Astrocyte of the spinal cord (primary cell): ENCODE data around the gene PGA3.
A peak's percentile ranks its signal among the peaks of the same experiment; 100 is the strongest.

Experiments used
- DNase-seq: peaks from one replicate; pipeline ENCODE4 v3.0.0; 2011; ENCODE audit warnings: low read depth, low spot score
- H3K4me3 ChIP-seq: 2 replicates; pipeline ENCODE4 v1.5.1; 2011; ENCODE audit warnings: low read depth, mild to moderate bottlenecking, low read length, moderate library complexity
- in situ Hi-C: cut with HindIII; loops from 2 replicates; pipeline ENCODE4 v1.10.0; 2017; ENCODE audit warnings: low sequenced_read_pairs
- TF ChIP-seq, protein P1 (sequence below): IDR thresholded peaks from 2 replicates; pipeline ENCODE4 v1.5.1; 2012; ENCODE audit warnings: low read depth, mild to moderate bottlenecking, low read length, inconsistent platforms

PGA3 gene

DNA sequence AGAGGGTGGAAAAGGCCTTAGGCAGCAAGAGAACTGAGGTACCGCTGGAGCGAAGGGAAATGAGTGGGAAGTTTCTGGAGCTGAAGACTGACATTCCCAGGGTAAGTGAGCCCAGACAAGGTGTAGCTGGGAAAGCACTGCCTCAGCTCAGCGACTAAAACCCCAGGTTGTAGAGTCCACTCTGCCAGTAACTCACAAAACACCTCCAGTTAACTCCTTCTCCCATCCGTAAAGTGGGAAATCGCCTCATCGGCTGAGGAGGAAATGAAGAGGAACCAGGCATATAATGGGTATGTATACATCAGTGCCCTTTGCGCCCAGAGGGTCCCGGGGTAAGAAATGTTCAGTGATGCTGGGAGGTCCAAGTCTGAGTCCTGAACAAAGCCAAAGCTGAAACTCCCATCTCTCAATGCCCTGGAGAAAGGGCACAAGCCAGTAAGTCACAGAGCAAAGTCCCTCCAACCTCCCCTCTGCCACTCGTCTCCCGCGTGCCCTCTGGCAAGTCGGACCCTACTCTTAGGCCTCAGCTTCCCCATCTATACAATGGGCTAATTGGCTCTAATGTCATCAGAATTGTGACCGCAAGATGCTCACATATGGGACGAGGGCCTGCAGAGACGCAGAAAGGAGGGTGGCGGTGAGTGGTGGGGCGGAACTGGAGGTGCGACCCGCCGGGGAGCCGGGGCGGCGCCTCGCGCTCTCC lies 42.7 kb upstream of the PGA3 start:
- TF ChIP-seq, protein P1, sequence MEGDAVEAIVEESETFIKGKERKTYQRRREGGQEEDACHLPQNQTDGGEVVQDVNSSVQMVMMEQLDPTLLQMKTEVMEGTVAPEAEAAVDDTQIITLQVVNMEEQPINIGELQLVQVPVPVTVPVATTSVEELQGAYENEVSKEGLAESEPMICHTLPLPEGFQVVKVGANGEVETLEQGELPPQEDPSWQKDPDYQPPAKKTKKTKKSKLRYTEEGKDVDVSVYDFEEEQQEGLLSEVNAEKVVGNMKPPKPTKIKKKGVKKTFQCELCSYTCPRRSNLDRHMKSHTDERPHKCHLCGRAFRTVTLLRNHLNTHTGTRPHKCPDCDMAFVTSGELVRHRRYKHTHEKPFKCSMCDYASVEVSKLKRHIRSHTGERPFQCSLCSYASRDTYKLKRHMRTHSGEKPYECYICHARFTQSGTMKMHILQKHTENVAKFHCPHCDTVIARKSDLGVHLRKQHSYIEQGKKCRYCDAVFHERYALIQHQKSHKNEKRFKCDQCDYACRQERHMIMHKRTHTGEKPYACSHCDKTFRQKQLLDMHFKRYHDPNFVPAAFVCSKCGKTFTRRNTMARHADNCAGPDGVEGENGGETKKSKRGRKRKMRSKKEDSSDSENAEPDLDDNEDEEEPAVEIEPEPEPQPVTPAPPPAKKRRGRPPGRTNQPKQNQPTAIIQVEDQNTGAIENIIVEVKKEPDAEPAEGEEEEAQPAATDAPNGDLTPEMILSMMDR = no peak
- in situ Hi-C loops = no loop called here

DNA sequence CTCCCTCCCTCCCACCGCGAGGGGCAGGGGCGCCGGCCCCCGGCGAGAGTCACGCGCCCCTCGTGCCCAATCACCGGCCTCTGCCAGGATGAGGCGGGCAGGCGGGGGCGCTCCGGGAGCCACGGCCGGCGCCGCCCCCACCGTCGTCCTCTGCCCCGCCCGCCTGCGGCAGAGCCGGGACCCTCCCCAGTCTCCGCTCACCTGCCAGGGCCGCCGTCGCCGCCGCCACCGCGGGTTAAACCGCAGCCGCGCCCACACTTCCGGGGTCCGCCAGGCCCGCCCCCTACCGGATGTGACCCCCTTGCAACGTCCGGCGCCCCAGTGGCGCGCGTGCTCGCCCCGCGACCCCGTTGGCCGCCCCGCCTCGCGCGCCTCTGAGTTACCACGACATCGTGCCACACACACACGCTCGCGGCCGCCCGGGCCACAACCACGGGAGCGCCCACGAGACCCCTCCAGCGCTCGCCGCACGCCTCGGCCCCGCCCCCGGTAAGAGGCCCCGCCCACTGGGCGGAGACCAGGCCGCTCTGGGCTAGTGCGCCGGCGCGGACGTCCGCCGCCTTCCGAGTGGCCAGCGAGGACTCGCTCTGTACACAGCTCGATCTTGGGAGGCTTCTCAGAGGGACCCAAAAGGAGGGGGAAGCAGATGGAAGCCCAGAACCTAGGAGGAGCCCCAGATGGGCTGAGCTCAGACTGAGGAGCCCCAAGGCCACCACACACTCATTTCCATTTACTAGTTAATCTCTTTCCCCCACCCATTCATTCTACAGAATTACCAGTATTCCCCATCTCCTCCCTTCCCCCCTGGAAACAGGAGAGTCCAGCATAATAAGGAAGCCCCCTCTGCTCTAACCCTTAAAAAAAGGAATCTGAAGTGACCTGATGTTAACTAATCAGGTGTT lies 41.9 kb upstream of the PGA3 start, which contains the start of gene VPS37C:
Gene VPS37C (minus strand): TSS at position 237 of the 902 bp plus-strand sequence. CDS start 22,597 bp downstream, outside the sequence.
- TF ChIP-seq, protein P1 = no peak
- peak within 1 kb of the TSS; percentile 67 for H3K4me3 ChIP-seq
- in situ Hi-C loops = no loop called here
- DNase-seq = peak; percentile 84

More for the DNA sequence above, 42.7 kb upstream of the PGA3 start:
- H3K4me3 ChIP-seq = peak overlapping the region; percentile 67
- DNase-seq = no peak

DNA sequence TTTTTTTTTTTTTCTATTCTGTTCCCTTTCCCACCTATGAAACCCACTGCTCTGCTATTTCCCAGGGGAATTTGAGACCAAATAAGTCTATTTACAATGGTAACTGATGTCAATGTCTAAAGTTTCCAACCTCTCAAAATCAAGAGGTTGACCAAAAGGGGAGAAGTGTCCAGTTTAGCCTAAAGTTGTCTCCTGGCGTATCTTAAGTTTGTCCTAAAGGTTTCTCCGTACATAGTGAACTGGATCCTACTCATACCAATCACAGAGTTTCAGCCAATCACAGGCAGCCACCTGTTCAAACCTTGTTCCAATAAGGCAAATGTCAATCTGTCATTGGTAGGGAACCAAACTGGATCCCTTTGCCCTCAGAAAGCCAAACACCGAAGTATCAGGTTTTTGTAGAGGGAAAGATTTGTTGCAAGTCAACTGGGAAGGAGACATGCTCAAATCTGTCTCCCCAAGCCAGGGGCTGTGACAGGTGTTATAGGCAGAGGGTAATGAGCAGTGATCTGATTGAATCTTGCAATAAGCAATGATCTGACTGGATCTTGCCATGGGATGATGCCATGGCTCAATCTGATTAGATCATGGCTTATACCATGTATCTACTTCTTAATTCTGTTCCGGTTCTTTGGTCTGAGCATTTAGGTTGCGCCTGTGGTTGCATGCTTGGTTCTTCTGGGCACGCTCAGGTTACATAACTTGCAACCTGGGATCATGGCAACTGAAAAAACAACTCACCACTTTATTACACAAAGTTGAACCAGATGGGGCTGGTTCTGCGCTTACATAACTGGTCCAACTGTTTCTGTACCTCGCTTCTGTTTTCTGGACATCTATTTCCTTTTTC lies 41.0 kb upstream of the PGA3 start:
- DNase-seq = peak; percentile 32
- peak overlapping the region; percentile 67 for H3K4me3 ChIP-seq
- in situ Hi-C loops = no loop called here
- TF ChIP-seq, protein P1 = no peak

DNA sequence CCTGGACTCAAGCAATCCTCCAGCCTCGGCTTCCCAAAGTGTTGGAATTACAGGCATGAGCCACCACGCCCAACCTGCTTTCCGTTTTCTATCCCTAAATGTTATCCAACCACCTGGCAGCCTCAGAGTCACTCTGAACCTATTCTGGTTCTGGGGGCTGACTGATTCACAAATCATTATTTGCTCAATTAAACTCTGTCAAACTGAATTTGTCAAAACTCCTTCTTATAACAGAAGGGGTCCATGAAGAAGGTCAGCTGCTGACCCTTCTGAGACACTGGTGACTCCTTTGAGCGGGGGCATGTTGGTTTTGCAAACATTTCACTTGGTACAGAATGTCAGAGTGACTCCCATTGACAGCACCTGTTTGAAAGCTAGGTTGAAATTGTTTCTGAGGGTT lies 40.3 kb upstream of the PGA3 start:
- TF ChIP-seq, protein P1 = no peak
- H3K4me3 ChIP-seq = no peak overlapping the region
- in situ Hi-C loops = no loop called here
- DNase-seq = no peak

DNA sequence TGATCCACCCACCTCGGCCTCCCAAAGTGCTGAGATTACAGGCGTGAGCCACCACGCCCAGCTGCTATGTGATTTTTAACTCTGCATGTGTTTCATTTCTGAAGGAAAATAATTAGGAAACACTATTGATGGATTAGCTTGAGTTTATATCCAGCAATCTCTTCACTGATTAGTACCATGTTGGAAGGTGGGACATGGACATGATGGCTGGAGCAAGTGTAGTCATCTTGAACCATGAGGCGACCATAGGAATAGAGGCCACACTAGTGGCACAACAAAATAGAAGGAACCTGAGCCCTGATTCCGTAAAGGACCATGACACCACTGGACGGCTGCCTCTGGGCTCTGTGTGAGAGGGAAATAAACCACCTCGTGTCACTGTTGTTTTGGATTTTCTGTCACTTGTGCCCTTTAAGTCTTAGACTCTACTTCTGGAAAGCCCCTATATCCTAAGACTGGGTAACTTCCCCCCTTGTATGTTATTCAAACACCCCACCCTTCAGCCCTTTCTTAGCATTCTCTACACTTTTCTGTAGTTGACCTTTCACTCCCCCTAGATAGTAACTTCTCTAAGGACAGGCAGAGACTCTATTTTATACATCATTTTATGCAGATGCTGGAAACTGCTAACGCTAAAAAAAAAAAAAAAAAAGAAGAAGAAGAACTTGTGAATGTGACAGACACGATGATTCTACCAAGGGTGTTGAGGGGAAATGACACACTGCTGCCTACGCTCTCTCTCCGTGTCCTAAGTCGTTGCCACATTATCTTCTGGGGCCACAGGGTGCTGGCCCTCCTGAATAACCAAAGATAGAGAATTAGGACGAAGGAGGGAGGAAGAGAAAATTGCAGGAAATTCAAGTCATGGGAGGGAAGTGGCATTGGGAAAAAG lies 39.4 kb upstream of the PGA3 start:
- no peak overlapping the region for H3K4me3 ChIP-seq
- DNase-seq = no peak
- TF ChIP-seq, protein P1 = no peak
- in situ Hi-C loops = no loop called here
